Activated CD4-positive, CD25-positive, alpha-beta regulatory T cell (primary cell): ENCODE results near the gene BRPF1.

Experiments used
- DNase-seq, 4 experiments: peaks; one replicate each; lab custom pipeline; 2025; lab: John Stamatoyannopoulos, UW

The BRPF1 gene, protein sequence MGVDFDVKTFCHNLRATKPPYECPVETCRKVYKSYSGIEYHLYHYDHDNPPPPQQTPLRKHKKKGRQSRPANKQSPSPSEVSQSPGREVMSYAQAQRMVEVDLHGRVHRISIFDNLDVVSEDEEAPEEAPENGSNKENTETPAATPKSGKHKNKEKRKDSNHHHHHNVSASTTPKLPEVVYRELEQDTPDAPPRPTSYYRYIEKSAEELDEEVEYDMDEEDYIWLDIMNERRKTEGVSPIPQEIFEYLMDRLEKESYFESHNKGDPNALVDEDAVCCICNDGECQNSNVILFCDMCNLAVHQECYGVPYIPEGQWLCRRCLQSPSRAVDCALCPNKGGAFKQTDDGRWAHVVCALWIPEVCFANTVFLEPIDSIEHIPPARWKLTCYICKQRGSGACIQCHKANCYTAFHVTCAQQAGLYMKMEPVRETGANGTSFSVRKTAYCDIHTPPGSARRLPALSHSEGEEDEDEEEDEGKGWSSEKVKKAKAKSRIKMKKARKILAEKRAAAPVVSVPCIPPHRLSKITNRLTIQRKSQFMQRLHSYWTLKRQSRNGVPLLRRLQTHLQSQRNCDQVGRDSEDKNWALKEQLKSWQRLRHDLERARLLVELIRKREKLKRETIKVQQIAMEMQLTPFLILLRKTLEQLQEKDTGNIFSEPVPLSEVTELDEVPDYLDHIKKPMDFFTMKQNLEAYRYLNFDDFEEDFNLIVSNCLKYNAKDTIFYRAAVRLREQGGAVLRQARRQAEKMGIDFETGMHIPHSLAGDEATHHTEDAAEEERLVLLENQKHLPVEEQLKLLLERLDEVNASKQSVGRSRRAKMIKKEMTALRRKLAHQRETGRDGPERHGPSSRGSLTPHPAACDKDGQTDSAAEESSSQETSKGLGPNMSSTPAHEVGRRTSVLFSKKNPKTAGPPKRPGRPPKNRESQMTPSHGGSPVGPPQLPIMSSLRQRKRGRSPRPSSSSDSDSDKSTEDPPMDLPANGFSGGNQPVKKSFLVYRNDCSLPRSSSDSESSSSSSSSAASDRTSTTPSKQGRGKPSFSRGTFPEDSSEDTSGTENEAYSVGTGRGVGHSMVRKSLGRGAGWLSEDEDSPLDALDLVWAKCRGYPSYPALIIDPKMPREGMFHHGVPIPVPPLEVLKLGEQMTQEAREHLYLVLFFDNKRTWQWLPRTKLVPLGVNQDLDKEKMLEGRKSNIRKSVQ (N-terminal part only)

DNA sequence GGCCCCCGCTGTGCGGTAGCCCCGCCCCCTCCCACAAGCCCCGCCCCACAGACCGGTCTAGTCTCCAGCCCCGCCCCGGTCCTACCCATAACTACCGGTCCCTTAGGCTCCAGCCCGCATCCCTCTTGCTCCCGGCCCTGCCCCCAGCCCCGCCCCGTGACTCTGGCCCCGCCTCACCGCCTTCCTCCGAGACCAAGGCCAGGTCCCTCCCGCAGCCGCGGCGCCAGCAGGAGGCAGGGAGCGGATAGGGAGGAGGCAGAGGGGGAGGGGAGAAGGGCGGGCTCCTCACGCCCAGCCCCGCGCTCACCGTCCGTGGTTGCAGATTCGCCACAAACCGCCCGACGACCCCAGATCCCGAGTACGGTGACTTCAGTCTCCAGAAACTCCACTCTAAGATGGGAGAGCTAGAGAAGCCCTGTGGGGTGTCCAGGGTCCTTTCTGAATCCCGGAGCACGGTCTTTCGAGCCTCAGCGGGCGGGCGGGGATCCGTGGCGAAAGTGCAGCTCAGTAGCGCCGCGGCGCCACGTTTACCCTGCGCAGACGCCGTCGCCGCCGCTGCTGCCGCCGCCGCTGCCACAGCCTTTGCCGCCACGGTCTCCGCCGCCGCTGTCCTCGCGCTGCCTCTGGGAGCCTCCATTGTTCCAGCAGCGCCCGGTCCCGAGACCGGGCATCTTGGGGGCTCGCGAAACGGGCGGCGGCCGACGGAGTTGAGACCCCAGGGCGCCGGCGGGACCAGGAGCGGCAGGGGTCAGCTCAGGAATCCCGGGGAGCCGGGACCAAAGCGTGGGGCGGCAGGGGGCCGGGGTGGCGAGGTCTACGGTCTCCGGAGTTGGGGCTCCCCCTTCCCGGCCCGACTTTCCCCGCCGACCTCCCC is at the start of gene BRPF1:
Gene BRPF1 (plus strand): TSS at position 530 of the 874 bp plus-strand sequence. CDS start 2,406 bp downstream, outside the sequence.
- peak; percentile 99 to 100 (median 99) for DNase-seq

DNA sequence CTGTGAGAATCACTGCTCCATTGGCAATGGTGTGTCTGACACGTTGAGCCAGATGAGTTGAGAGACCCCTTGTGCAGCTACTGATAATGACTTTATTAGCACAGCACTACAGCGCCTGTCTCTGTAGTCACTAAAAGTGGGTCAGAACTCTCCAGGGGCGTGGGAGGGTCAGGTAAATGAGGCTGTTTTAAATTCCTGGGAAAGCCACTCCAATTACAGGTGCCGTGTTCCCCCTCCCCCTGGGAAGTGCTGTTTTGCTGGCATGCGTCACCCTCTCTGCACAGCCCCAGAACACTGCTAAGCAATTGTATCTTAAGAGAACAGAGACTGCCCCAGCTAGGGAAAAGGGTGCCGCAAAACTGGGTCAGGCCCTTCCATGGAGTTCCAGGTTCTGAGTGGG is 49.4 kb upstream of the BRPF1 start:
- no peak for DNase-seq

DNA sequence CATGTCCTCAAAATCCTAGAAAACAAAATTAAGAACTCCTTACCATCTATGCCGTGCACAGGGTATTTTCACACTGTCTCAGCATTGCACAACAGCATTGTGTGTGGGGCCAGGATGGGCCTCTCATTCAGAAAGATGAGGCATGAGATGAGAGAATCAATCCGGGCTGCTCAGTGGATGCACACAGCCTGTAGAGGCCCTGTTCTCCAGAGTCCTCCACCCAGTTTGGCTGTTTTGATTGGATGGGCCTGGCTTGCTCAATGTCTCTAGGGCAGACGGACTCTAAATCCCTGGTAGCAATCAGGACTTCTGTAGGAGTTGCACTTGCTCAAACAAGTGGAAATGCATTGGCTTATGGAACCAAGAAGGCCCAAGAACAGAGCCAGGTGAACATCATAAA is 48.1 kb upstream of the BRPF1 start:
- DNase-seq = no peak

DNA sequence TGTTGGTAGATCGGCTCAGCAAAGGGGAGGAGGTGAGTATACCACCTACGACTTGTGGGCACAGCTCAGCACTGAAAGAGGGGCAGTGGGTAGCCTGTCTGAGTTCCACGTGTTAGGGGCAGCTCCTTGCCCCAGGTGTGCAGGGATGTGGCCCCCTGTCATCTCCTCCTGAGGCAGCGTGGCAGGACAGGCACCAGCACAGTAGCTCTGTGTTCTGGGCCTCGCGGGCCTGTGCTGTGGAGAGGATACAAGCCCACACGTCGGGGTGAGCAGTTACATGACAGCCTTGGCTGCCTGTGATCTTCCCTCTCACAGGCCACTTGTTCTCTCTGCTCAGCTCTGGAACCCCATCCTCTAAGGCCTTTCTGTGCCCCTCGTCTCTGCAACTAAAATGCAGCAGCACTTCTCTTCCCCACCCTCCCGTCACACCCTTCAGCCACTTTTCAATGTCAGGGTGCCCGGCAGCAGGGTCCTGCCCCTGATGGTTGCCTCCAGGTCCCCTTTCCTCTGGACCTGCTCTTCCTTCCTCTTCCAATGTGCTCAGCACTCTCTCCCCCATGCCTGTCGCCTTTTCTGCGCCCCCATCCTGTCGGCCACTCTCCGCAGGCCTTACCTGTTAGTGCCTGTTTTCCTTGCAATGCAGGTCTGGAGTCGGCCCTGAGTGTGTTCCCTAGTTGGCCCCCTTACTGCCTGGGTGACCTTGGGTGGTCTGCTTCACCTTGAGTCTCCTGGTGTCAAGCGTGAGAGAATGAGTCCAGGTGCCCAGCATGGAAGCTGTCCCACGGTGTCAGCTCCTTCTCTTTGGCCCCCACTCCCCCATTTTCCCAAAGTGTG is 46.1 kb upstream of the BRPF1 start:
- DNase-seq = no peak

DNA sequence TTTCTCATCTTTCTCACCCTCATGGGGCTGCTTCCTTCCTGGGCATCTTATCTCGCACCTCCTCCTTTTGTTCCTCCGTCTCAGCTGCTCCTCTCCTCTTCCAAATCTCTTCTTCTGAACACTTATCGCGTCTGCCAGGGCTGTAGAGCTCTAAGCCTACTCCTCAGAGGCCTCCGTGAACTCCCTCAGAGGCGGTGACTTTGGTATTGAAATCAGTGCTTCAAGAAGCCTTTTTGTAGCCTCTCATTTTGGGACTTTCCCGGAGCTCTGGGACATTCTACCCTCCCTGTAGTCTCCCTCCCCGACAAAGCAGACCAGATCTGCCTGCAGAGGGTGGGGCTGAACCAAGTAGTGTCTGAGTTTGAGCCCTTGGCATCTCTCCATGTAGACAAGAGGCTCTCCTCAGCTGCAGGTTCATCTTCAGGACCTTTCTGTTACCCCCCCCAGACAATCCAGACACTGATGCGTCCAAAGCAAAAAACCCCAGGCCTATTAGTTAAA is 45.4 kb upstream of the BRPF1 start:
- DNase-seq = no peak

DNA sequence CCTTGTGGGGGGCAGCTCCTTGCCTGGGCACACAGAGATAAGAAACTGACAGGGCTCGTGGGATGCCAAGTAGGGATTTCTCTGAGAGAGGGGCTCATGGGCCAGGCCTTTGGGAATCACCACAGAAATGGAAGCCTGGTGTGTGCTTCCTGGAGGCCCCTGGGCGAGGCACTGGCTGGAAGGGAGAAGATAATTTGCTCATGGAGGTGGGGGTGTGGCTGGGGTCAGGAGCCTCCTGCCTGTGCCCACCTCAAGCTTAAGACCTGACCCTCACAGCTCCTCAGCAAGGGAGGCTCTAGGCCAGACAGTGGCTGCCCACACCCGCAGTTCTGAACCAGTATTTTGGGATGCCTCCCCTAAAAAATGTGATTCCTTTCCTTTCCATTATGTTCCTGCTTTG is 44.8 kb upstream of the BRPF1 start:
- no peak for DNase-seq

DNA sequence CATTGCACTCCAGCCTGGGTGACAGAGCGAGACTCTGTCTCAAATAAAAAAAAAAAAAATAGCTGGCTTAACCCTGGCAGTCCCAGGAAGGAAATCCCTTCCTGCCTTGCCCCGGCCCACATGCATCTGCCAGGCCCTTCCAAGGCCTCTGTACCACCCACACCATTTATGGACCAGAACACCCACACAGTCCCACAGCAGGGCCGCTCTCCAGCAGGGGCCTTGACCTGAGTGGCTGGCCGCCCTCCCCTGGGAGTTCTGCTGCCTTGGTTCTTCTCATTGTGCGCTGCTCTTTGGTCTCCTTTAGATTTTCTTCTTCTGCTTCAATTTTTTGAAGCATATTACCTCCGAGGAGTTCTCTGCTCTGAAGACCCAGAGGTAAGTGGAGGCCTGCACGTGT is 44.0 kb upstream of the BRPF1 start:
- no peak for DNase-seq

DNA sequence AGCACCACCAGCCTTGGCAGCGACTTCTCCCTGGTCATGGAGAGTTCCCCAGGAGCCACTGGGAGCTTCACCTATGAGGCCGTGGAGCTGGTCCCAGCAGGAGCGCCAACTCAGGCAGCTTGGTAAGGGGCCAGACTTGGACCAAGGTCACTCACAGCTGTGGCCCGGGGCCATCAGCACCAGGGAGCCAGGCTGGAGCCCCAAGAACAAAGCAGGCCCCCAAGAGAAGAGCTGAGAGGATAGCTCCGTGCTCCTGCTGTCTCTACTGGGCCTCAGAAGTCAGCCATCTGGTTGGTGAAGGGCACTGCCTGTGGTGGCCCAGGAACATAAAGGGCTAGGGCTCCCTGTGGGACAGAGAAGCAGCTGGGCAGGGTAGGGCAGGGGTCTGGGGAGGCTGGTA is 42.6 kb upstream of the BRPF1 start:
- no peak for DNase-seq

DNA sequence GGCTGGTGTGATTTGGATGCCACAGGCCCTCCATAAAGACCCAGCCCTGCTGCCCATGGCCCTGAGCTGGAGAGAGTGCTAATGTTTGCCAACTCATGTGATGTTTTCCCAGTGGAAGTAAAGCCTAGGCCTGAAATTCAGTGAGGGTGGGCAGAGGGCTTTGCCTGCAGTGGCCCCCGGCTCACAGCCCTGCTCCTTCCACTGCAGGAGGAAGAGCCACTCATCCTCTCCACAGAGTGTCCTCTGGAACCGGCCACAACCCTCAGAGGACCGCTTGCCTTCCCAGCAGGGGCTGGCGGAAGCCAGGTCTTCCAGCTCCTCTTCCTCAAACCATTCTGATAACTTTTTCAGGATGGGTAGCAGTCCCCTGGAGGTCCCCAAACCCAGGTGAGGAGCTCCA is 41.8 kb upstream of the BRPF1 start:
- DNase-seq = no peak

DNA sequence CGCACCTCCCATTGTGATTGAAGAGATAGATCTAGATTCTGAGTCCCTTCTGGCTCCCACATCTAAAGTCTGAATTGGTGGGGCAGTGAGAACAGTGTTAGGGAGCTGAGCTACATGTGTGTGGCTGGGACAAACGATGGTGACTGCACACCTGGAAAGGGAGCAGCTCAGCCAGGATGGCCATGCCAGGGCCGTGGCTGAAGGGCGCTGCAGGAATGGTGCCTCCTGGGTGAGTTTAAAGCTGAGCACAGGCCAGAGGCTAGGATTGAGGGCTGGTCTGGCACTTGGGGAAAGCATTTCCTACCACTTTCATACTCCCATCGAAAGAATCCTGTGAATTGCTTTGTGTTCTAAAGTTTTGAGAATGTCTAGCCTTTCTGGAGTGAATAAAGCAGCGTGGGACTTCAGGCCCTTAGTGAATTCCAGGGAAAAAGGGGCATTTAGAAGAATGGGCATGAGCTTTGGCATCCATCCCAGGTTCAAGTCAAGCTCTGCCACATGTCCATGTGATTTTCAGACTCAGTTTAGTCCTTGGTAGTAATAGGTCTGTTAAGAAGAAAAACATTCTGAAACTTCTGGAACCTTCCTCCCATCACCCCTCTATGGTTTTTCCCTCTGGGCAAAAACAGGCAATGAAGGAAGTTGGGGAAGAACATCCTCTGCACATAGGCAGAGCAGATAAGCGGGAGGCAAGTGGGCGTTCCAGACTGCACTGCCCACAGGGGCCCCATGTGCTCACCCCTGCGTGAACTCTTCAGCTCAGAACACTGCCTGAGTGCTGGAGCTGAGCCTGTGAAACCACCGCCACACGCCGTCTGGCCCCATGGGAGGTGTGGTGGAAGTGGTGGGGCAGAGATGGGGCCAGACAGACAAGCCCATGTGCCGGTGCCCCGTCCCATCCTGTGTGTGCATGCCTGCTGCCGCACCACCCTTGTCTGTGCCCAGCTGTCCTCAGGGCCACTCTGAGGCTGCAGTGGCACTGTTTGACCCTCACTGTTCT is 40.8 kb upstream of the BRPF1 start:
- DNase-seq = no peak

DNA sequence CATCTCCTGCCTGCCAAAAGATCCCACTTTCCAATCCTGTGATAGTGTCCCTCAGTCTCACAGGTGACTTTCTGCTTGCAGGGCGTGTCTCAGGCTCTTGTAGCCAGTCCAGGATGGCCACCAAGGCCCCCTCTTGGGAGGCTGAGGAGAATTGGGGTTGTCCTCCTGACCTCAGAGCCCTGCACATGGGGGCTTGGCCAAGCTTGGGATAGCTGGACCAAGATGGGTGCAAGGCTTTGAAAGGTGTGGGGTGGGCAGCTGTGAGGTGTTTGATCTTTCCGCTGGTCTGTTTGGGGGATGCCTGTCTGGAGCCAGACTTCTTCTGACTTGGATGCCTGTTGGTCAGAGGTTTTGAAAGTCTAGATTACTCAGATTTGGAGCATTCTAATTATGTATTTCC is 39.9 kb upstream of the BRPF1 start:
- no peak for DNase-seq

DNA sequence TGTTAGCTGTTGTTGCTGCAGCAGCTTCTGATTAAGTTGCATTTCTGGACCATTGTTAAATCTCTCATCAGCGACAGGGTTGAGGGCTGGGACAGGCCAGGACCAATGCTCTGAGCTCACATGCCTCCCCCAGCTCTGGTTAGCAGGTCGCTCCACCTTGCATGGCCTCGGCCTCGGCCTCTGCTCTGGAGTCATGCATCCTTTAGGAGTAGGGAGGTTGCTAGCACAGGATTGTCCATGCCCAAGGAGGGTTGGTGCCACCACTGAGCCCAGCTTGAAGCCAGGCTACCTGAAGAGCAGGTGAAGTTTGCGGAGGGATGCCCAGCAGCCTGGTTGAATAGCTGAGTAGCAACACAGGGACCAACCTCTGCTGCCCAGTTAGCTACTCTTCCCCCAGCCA is 39.1 kb upstream of the BRPF1 start:
- no peak for DNase-seq

DNA sequence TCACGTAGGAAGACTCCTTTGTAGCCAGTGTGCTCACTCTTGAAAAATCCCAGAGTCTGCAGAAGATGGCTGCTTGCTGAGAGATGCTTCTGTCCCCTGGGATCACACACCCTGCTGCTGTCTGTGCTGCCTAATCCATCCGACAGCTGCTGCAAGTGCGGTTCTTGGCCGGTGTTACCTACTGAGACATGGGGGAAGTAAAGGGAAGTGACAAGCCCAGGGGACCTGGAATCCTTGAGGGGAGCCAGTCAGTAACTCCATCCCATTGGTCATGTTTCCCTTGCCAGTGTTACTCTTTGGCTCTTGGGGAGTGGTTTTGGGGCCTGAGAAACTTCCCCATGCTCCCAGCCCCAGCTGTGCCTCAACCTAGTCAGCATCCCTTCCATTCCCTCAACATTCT is 36.2 kb upstream of the BRPF1 start:
- DNase-seq = no peak

DNA sequence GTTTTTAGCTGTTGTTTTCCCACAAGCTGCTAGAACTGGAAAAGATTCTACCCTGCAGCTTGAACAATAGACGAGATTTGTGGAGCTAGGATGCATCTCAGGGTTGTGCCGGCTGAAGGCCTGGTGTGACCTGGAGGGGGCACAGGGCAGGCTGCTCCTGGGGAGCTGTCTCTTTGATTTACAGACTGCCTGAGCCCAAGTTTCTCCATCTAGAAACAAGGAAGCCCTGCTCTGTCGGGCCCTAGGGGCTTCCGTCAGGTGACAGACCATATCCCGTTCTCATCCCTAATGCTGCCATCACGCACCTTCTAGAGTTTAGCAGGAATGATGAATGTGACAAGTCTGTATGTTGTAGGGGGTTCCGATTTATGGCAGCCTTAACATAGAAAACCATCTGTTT is 35.8 kb upstream of the BRPF1 start:
- DNase-seq = no peak

DNA sequence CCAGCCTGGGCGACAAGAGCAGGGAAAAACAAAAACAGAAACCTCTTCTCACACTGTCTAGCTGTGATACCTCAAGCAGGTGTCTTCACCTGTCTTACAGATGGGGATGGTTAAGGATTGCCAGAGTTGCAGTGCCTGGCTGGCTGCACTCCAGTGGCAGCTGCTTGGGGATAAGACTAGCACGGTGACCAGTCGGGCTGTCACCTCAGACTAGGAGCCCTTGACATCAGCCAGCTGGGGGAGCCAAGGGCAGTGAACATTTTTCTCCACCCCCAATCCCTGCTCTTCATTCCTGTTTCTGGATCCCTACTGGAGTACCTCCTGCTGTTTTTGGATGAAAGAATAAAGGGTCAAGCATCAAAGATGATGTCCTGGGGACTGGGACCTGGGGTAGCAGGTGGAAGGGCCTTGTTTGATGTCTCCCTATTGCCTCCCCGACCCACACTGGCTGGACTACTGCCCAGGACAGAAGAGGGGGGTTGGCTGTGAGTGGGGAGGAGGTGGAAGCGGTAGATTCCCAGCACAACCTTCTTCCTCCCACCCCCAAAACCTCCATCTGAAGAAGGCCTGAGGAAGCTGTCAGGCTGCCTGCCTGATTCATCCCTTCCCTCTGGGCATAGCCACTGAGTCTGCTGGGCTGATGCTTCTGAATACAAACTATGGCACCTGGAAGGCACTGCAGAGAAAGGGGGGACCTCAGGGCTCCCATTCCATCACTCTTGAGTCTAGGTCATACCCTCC is 34.9 kb upstream of the BRPF1 start:
- DNase-seq = no peak

DNA sequence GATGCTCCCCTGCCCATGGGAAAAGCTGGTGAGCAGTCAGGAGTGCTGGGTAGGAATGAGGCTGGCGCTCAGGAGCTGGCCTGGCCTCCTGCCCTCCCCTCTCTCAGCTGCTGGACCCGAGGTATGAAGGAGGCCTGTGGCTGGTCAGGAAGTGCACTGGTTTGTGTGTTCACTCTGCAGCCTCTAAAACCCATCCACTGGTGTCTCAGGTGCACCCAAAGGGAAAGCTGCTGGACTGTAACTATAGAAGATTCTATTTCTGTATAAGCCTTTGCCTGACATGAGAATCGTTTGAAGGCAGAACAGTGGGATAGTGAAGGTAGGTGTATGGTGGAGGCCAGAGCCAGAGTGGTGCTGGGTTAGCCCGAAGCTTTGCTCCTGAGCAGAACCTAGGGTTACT is 33.6 kb upstream of the BRPF1 start:
- DNase-seq = no peak

DNA sequence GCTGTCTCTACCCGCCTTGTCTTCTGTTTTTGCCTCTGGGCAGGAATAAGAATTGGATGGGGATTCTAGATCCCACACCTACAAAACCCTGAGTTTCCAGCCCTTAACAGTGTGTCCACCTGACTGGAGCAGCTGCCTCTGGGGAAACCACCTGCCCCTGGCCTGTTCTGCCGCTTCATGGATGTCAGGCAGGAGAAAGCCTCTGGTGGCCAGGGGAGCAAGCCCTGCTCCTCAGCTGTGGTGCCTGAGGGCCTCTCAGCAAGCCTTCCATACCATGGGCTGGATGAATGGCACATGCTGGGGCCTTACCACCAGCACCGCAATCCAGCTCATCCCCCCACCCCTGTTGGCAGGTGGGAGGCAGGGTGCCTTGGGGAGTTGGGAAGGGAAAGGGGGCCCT is 33.2 kb upstream of the BRPF1 start:
- no peak for DNase-seq

DNA sequence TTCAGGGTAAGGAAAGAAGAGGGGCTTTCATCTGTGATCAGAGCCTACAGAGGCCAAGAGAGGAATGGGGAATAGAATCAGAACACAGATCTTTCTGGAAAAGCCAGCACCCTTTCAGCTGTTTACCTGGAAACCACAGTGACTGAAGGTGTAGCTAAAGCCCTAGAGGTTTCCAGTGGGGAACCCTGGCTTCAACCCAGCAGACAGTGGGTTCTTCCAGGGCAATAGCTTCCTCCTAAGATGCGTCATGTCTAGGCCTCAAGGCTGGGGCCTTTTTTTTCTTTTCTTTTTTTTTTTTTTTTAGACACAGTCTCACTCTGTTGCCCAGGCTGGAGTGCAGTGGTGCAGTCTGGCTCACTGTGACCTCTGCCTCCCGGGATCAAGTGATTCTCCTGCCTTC is 31.0 kb upstream of the BRPF1 start:
- DNase-seq = no peak
